ENCODE results near the gene TCP11.

Gene TCP11

DNA sequence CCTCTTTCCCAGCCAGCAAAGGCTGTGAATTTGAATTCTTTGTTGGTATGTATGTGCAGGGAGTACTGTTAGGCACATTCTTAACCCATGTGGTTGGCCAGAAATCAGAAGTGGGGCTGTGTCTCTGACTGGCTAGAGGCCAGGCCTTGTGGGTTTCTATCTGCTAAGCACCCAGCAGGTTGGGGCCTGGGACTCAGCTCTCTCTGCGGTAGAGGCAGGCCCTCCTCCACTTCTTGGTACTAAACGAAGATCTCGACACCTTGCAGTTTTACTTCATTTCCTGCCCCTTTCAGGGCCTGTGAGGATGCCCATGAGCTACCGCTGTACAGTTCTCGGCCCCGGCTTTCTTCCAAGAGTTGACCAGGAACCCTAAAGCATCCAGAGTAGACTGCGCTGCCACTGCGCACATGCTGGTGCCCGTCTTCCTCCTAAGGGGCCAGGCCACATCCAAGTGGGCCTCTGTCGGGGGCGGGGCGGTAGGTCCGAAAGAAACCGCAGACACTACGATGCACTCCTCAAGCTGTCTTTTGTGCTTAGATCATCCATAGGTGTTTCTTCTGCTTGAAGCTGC, 51.1 kb downstream of the TCP11 start:
- ATAC-seq: peak; percentile 73
- TF ChIP-seq, protein P1, sequence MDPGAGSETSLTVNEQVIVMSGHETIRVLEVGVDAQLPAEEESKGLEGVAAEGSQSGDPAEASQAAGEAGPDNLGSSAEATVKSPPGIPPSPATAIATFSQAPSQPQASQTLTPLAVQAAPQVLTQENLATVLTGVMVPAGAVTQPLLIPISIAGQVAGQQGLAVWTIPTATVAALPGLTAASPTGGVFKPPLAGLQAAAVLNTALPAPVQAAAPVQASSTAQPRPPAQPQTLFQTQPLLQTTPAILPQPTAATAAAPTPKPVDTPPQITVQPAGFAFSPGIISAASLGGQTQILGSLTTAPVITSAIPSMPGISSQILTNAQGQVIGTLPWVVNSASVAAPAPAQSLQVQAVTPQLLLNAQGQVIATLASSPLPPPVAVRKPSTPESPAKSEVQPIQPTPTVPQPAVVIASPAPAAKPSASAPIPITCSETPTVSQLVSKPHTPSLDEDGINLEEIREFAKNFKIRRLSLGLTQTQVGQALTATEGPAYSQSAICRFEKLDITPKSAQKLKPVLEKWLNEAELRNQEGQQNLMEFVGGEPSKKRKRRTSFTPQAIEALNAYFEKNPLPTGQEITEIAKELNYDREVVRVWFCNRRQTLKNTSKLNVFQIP (CRISPR knock-in tag; IDR thresholded peaks at IDR 0.05; ENCODE audit: borderline replicate concordance, low read depth): no peak
- no peak for TF ChIP-seq GLIS3 (CRISPR knock-in tag; IDR thresholded peaks at IDR 0.05)

DNA sequence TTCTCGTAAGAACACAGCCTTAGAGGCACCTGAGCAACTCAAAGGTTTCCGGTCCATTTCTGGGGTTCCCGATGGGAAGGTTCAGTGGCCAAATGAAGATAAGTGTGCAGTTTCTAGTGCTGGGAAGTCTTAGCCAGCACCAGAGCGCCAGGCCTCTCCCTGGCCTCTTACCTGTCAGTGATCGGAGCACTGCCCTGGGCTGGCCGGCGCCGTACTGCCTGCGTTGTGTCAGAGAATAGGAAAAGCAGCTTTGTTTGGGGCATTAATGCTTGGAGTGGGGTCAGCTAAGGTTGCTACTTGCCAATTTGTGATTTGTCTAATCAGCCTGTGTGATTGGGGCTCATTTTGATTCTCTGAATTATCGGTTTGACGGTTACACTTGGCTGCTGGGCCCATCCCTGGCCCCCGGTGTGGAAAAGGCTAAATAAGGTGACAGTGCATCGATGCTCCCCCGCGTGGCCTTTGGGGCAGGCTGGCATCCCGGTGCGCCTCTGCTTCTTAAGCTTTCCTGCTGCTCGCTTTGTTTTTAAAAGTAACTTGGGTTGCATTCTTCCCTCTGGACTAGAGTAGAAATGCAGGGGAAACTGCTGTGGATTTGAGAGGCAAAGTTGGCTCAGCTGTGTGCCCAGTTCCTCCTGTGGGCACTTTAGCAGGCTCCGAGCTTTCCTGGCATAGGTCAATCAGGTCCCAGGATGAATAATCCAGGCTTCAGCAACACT, 51.8 kb downstream of the TCP11 start:
- no peak for ATAC-seq
- no peak for TF ChIP-seq ZNF8 (CRISPR knock-in tag; IDR thresholded peaks at IDR 0.05)
- TF ChIP-seq, protein P2, sequence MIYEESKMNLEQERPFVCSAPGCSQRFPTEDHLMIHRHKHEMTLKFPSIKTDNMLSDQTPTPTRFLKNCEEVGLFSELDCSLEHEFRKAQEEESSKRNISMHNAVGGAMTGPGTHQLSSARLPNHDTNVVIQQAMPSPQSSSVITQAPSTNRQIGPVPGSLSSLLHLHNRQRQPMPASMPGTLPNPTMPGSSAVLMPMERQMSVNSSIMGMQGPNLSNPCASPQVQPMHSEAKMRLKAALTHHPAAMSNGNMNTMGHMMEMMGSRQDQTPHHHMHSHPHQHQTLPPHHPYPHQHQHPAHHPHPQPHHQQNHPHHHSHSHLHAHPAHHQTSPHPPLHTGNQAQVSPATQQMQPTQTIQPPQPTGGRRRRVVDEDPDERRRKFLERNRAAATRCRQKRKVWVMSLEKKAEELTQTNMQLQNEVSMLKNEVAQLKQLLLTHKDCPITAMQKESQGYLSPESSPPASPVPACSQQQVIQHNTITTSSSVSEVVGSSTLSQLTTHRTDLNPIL (CRISPR knock-in tag; IDR thresholded peaks at IDR 0.05; ENCODE audit: low read depth): no peak
- TF ChIP-seq ZC3H10 (CRISPR knock-in tag; IDR thresholded peaks at IDR 0.05): no peak
- no peak for TF ChIP-seq PPARA (CRISPR knock-in tag; IDR thresholded peaks at IDR 0.05; ENCODE audit: borderline replicate concordance)
- TF ChIP-seq SNAI2 (CRISPR knock-in tag; IDR thresholded peaks at IDR 0.05): no peak
- TF ChIP-seq, protein P3, sequence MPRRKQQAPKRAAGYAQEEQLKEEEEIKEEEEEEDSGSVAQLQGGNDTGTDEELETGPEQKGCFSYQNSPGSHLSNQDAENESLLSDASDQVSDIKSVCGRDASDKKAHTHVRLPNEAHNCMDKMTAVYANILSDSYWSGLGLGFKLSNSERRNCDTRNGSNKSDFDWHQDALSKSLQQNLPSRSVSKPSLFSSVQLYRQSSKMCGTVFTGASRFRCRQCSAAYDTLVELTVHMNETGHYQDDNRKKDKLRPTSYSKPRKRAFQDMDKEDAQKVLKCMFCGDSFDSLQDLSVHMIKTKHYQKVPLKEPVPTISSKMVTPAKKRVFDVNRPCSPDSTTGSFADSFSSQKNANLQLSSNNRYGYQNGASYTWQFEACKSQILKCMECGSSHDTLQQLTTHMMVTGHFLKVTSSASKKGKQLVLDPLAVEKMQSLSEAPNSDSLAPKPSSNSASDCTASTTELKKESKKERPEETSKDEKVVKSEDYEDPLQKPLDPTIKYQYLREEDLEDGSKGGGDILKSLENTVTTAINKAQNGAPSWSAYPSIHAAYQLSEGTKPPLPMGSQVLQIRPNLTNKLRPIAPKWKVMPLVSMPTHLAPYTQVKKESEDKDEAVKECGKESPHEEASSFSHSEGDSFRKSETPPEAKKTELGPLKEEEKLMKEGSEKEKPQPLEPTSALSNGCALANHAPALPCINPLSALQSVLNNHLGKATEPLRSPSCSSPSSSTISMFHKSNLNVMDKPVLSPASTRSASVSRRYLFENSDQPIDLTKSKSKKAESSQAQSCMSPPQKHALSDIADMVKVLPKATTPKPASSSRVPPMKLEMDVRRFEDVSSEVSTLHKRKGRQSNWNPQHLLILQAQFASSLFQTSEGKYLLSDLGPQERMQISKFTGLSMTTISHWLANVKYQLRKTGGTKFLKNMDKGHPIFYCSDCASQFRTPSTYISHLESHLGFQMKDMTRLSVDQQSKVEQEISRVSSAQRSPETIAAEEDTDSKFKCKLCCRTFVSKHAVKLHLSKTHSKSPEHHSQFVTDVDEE (CRISPR knock-in tag; IDR thresholded peaks at IDR 0.05): no peak
- no peak for TF ChIP-seq ARNTL (CRISPR knock-in tag; IDR thresholded peaks at IDR 0.05; ENCODE audit: borderline replicate concordance, low read depth)
- TF ChIP-seq TCF4 (CRISPR knock-in tag; IDR thresholded peaks at IDR 0.05; ENCODE audit: borderline replicate concordance): no peak

DNA sequence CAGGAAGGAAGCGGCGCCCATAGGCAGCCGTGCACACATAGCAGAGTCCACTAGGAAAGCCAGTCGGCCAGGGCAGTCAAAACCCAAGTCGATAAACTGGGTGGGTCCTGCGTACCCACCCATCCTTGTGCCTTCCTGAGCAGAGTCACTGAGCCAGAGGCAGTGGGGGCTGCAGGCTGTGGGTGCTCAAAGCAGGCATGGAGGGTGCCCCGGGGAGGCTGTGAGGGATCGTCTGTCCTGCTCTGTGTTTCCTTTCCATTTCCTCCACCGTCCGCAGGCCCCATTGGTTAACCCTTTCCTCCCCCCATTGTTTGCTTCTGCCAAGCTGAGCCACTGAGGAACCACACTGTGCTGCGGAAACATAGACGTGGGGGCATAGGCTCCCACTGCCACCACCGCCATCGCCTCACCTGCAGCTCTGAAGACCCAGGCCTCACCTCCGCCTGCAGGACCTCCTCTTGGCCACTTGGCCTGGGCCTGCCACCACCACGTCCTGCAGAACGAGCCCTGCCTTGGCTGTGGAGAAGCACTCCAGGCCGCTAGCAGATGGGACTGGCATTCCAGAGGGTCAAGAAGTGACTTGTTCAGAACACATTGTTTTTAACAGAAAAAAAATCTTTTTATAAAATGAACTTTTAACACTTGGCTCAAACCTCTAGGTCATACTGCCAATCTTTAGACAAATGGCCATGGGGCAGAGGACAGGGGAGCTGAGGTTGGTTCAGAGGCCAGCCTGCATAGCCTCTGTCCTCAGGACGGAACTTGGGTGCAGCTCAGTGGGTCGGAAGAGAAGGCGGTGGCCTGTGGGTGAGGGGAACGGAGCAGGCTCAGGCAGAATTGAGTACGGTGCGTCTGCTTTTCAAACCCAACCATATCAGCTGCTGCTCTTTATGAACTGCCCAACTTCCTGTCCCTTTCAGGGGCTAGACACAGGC, 52.6 kb downstream of the TCP11 start:
- no peak for TF ChIP-seq ZNF565 (CRISPR knock-in tag; conservative IDR thresholded peaks at IDR 0.05; ENCODE audit: low read depth)
- no peak for TF ChIP-seq GLIS3 (CRISPR knock-in tag; IDR thresholded peaks at IDR 0.05)
- ATAC-seq: no peak

DNA sequence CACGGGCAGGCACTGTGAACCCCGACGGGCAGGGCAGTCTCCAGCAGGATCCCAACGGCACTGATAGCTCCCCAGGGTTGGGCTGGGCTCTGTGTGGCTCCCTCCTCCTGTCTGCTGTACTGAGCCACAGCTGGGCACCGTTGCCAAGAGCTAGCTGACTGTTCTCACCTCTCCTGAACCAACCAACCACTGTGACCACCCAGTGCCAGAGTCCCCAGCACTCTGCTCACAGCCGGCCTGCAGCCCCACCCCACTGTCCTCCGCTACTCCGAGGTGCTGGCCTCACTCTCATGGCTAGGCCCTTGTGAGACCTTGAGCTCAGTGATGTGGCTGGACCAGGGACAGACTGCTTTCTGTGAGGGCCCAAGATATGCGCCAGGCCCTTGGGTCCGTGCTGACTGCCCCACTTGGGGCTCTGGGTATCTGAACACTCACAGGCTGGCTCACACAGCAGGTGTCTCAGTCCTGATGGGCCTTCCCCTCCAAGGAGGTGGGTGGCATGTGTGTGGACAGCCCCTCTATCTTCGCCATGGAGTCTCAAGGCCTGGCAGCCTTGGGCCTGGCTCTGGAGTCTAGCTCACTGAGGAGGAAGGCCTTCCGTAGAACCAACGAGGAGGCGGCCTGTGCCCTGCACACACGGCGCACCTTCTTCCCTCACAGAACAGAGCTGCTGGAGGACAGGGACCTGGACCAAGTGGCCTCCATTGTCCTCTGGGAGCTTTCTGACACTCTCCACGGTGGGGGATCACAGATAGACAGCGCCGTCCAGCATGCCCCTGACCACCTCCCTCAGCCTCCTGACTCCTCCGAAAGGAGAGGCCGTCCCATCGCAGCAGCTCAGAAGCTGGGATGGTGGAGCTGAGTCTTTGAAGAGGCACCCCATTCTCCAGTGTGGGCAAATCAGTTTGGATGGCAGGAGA, 53.5 kb downstream of the TCP11 start:
- TF ChIP-seq TCF4 (CRISPR knock-in tag; IDR thresholded peaks at IDR 0.05; ENCODE audit: borderline replicate concordance): no peak
- no peak for TF ChIP-seq ZNF8 (CRISPR knock-in tag; IDR thresholded peaks at IDR 0.05)
- TF ChIP-seq ZFP30 (CRISPR knock-in tag; IDR thresholded peaks at IDR 0.05): no peak
- no peak for TF ChIP-seq PPARA (CRISPR knock-in tag; IDR thresholded peaks at IDR 0.05; ENCODE audit: borderline replicate concordance)
- TF ChIP-seq CSDC2 (CRISPR knock-in tag; IDR thresholded peaks at IDR 0.05): no peak
- TF ChIP-seq SNAI2 (CRISPR knock-in tag; IDR thresholded peaks at IDR 0.05): no peak
- TF ChIP-seq, protein P1 (CRISPR knock-in tag; IDR thresholded peaks at IDR 0.05; ENCODE audit: borderline replicate concordance, low read depth): no peak
- TF ChIP-seq, protein P2 (CRISPR knock-in tag; IDR thresholded peaks at IDR 0.05; ENCODE audit: low read depth): no peak
- ATAC-seq: no peak
